BLaER1 (cell line): Measurements from ENCODE around the gene PDK2.
A peak's percentile ranks its signal among the peaks of the same experiment; 100 is the strongest.

Experiments used
- H3K27ac ChIP-seq: shearing (Covaris generic); formaldehyde crosslinking; 2 replicates; pipeline ENCODE4 v1.8.1; 2022
- H3K27me3 ChIP-seq: shearing (Covaris generic); formaldehyde crosslinking; 2 replicates; pipeline ENCODE4 v1.8.1; 2022
- H3K36me3 ChIP-seq: shearing (Covaris generic); formaldehyde crosslinking; 2 replicates; pipeline ENCODE4 v1.8.1; 2022
- H3K4me1 ChIP-seq: shearing (Covaris generic); formaldehyde crosslinking; 2 replicates; pipeline ENCODE4 v1.8.1; 2022
- H3K4me2 ChIP-seq: shearing (Covaris generic); formaldehyde crosslinking; 2 replicates; pipeline ENCODE4 v1.8.1; 2022
- H3K4me3 ChIP-seq: shearing (Covaris generic); formaldehyde crosslinking; 2 replicates; pipeline ENCODE4 v1.8.1; 2022
- H3K9ac ChIP-seq: shearing (Covaris generic); formaldehyde crosslinking; 2 replicates; pipeline ENCODE4 v1.8.1; 2022
- H3K9me3 ChIP-seq: shearing (Covaris generic); formaldehyde crosslinking; 2 replicates; pipeline ENCODE4 v1.8.1; 2022
- H4K20me1 ChIP-seq: shearing (Covaris generic); formaldehyde crosslinking; 2 replicates; pipeline ENCODE4 v1.8.1; 2022
- Cebpa-rat ChIP-seq: shearing (Covaris generic); IDR thresholded peaks from 2 replicates; pipeline ENCODE4 v1.8.1; 2022

PDK2 gene

GRCh38 chr17:50051082-50051576 lies 44.0 kb upstream of the PDK2 start:
- TF ChIP-seq Cebpa-rat, result no peak
- peaks cover 33% of the 10 kb centered on the region for H3K27me3 ChIP-seq
- H3K9ac ChIP-seq, result no peak overlapping the region
- peaks cover 41% of the 10 kb centered on the region for H3K4me1 ChIP-seq
- H3K4me2 ChIP-seq, result peak overlapping the region; percentile 53
- H3K27ac ChIP-seq, result no peak overlapping the region
- H3K4me3 ChIP-seq, result no peak overlapping the region
- H3K36me3 ChIP-seq, result no peaks in the 10 kb centered on the region
- no peaks in the 10 kb centered on the region for H3K9me3 ChIP-seq
- H4K20me1 ChIP-seq, result peaks cover 7% of the 10 kb centered on the region; the same call in 1 of the 2 replicates

DNA sequence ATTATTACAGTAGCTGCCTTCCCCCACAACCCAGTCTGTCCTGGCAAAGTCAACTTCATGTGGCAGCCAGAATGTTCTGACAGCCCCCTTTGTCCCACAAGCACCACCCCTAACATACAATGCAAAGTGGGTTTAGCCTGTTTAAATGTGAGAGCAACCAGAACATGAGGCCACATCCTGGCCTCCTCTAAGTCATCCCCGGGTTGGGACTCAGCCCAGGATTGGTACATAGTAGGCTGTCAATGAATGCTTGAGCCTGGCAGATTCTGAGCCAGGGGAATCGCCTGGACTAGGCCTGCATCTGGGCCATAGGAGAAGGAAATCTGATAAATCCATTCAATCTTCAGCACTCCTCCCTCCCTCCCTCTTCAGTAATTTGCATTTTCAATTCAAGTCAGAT lies 43.5 kb upstream of the PDK2 start:
- no peak overlapping the region for H3K4me3 ChIP-seq
- no peak overlapping the region for H3K9ac ChIP-seq
- TF ChIP-seq Cebpa-rat, result no peak
- H3K27ac ChIP-seq, result no peak overlapping the region
- H3K4me2 ChIP-seq, result peak overlapping the region; percentile 53
- no peaks in the 10 kb centered on the region for H3K9me3 ChIP-seq
- H4K20me1 ChIP-seq, result peaks cover 11% of the 10 kb centered on the region; the same call in 1 of the 2 replicates
- peaks cover 46% of the 10 kb centered on the region for H3K4me1 ChIP-seq
- H3K27me3 ChIP-seq, result peaks cover 38% of the 10 kb centered on the region
- H3K36me3 ChIP-seq, result no peaks in the 10 kb centered on the region

DNA sequence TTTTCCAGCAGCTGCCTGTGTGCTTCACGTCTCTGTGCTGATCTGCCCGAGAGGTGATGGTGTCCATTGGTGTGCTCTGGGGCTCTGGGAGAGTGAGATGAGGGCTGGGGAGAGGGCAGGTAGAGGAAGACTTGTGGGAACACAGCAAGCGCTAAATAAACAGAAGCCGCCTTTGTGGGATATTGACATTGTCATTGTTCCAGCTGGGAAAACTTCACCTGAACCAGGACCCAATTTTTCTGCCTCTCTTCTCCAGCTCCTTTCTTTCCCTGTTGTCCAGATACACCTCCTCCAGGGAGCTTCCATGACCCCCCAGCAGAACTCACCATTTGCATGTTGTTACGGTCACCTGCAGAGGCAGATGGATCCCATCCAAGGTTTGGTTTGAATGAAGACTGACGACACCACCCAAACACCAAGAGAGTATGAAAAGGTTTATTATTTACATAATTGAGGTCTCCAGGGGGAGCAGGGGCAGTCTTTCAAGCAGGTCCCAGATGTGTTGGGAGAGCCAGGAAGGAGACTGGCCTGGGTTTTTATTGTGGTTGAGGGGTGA lies 42.8 kb upstream of the PDK2 start:
- H4K20me1 ChIP-seq, result peaks cover 19% of the 10 kb centered on the region
- H3K36me3 ChIP-seq, result no peaks in the 10 kb centered on the region
- H3K9ac ChIP-seq, result no peak overlapping the region
- peaks cover 50% of the 10 kb centered on the region for H3K4me1 ChIP-seq
- TF ChIP-seq Cebpa-rat, result no peak
- no peak overlapping the region for H3K4me3 ChIP-seq
- H3K9me3 ChIP-seq, result no peaks in the 10 kb centered on the region
- H3K4me2 ChIP-seq, result peak overlapping the region; percentile 45
- H3K27ac ChIP-seq, result no peak overlapping the region
- H3K27me3 ChIP-seq, result peaks cover 45% of the 10 kb centered on the region

DNA sequence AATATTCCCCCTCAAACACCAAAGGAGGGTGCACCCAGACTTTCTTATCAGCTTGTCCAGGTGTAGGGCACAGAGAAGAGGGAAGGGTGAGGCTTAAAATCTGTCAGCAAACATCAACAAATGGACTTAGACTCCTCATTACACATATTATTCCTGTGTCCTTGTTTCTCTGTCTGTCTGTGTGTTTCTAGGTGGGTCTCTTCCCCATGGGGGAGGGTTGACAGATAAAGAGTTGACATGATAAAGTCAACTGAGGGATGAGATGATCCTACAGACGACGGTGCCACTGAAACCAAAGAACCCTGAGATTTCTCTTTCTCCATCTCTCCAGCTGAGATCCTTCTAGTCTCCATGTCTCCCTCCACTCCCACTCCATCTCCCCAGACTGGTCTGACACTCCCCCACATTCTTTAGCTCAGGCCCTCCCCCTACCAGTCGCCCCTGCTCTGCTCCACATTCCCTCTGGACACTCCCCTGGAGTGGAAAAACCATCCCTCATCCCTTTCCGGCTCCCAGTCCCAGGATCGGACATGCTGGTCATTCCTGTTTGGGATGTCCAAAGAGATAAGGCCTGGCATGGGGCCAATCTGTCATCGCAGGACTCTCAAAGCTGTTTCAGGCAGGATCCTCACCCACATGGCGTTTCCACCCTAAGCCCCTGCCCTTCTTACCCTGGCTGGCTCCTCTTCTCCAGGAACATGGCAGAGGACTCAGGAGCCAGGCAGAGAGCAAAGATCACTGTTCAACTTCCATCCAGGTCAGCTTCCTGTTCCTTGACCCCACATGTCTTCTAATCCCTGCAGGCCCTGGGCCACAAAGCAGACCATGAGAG lies 42.1 kb upstream of the PDK2 start:
- peak overlapping the region; percentile 45 for H3K4me2 ChIP-seq
- H3K9me3 ChIP-seq, result no peaks in the 10 kb centered on the region
- H3K4me1 ChIP-seq, result peaks cover 50% of the 10 kb centered on the region
- peaks cover 26% of the 10 kb centered on the region for H4K20me1 ChIP-seq
- no peak overlapping the region for H3K9ac ChIP-seq
- no peak for TF ChIP-seq Cebpa-rat
- H3K27ac ChIP-seq, result no peak overlapping the region
- H3K27me3 ChIP-seq, result peaks cover 52% of the 10 kb centered on the region
- H3K36me3 ChIP-seq, result no peaks in the 10 kb centered on the region
- no peak overlapping the region for H3K4me3 ChIP-seq

- Histone ChIP-seq H3K9ac (no peak overlapping the region), H3K27ac (no peak overlapping the region), H3K36me3 (no peaks in the 10 kb centered on the region), H4K20me1 (peaks cover 32% of the 10 kb centered on the region), H3K4me1 (peaks cover 53% of the 10 kb centered on the region), H3K9me3 (no peaks in the 10 kb centered on the region), H3K4me2 (no peak overlapping the region), H3K27me3 (peaks cover 58% of the 10 kb centered on the region), H3K4me3 (no peak overlapping the region)
- no peak for TF ChIP-seq Cebpa-rat
Measured at GRCh38 chr17:50053654-50053960, 41.5 kb upstream of the PDK2 start.

GRCh38 chr17:50055055-50055425 lies 40.1 kb upstream of the PDK2 start:
- Histone ChIP-seq H3K4me3 (peak overlapping the region; percentile 81), H4K20me1 (peaks cover 41% of the 10 kb centered on the region), H3K27ac (no peak overlapping the region), H3K36me3 (no peaks in the 10 kb centered on the region), H3K4me1 (peaks cover 67% of the 10 kb centered on the region), H3K9me3 (no peaks in the 10 kb centered on the region), H3K9ac (no peak overlapping the region), H3K27me3 (peaks cover 58% of the 10 kb centered on the region), H3K4me2 (peak overlapping the region; percentile 99)
- TF ChIP-seq Cebpa-rat, result no peak

- peaks cover 68% of the 10 kb centered on the region for H3K4me1 ChIP-seq
- no peak within 1 kb of the TSS for H3K27ac ChIP-seq
- no peak for TF ChIP-seq Cebpa-rat
- no peaks in the 10 kb centered on the region for H3K9me3 ChIP-seq
- H4K20me1 ChIP-seq, result peaks cover 41% of the 10 kb centered on the region
- H3K36me3 ChIP-seq, result no peaks in the 10 kb centered on the region
- peak within 1 kb of the TSS; percentile 99 for H3K4me2 ChIP-seq
- H3K9ac ChIP-seq, result peak within 1 kb of the TSS; percentile 29; the same call in 1 of the 2 replicates
- H3K4me3 ChIP-seq, result peak within 1 kb of the TSS; percentile 81
- peaks cover 58% of the 10 kb centered on the region for H3K27me3 ChIP-seq
Measured at GRCh38 chr17:50055426-50056216, 39.5 kb upstream of the PDK2 start, which contains the start of gene ITGA3. TSS of gene ITGA3 (plus strand) at chr17:50056110. CDS start at chr17:50056440, 330 bp downstream.

DNA sequence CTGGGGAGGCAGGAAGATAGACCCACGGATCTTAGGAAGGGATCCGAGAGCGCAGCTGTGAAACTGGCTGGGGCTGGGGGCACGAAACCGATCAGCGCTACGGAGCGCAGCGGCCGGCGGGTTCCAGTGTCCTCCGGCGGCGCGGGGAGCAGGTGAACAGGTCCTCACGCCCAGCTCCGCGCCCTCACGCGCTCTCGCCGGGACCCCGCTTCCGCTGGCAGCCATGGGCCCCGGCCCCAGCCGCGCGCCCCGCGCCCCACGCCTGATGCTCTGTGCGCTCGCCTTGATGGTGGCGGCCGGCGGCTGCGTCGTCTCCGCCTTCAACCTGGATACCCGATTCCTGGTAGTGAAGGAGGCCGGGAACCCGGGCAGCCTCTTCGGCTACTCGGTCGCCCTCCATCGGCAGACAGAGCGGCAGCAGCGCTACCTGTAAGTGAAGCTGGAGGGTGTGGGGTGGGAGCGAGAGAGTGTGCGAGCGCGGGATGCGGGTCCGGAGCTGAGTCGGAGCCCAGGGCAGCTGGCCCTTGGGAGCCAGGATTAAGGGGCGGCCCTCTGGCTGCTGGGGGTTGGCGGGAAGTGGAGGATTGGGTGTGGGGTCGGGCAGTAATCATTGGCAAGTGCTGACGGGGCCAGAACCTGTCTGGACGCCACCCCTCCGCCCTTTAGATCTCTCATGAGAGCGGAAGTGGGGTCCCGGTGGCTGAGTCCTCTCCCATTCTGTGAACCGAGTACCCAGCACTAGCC lies 38.8 kb upstream of the PDK2 start:
- peaks cover 61% of the 10 kb centered on the region for H3K4me1 ChIP-seq
- peaks cover 58% of the 10 kb centered on the region for H3K27me3 ChIP-seq
- no peak overlapping the region for H3K27ac ChIP-seq
- H4K20me1 ChIP-seq, result peaks cover 41% of the 10 kb centered on the region
- peak overlapping the region; percentile 81 for H3K4me3 ChIP-seq
- H3K9me3 ChIP-seq, result no peaks in the 10 kb centered on the region
- H3K36me3 ChIP-seq, result no peaks in the 10 kb centered on the region
- no peak for TF ChIP-seq Cebpa-rat
- H3K9ac ChIP-seq, result peak overlapping the region; percentile 29; the same call in 1 of the 2 replicates
- H3K4me2 ChIP-seq, result peak overlapping the region; percentile 99

GRCh38 chr17:50056961-50057330 lies 38.2 kb upstream of the PDK2 start:
- Histone ChIP-seq H3K36me3 (no peaks in the 10 kb centered on the region), H3K27me3 (peaks cover 58% of the 10 kb centered on the region), H3K27ac (no peak overlapping the region)

More at GRCh38 chr17:50056961-50057330, 38.2 kb upstream of the PDK2 start:
- peaks cover 41% of the 10 kb centered on the region for H4K20me1 ChIP-seq
- peak overlapping the region; percentile 81 for H3K4me3 ChIP-seq
- peak overlapping the region; percentile 99 for H3K4me2 ChIP-seq
- H3K9ac ChIP-seq, result no peak overlapping the region
- no peak for TF ChIP-seq Cebpa-rat
- H3K9me3 ChIP-seq, result no peaks in the 10 kb centered on the region
- H3K4me1 ChIP-seq, result peaks cover 57% of the 10 kb centered on the region
